ENCODE data around the gene LHX5.

LHX5 gene

GRCh38 chr12:113471619-113472171 lies at the start of gene LHX5:
TSS of gene LHX5 (minus strand) at chr12:113471871. CDS start at chr12:113471498, 373 bp downstream.
- ATAC-seq (replicated peaks; ENCODE audit: extremely low read depth, poor library complexity, severe bottlenecking) (no peak), DNase-seq (ENCODE audit: low spot score in 2 of 2) (no peak)
- no peak within 1 kb of the TSS for H3K27ac Mint-ChIP-seq (ENCODE audit: low read depth)
- peaks cover 13% of the 10 kb centered on the region for H3K4me1 Mint-ChIP-seq
- H3K36me3 Mint-ChIP-seq (ENCODE audit: insufficient read depth) = no peaks in the 10 kb centered on the region
- no peak within 1 kb of the TSS for H3K4me3 Mint-ChIP-seq
- peaks cover 89% of the 10 kb centered on the region for H3K27me3 Mint-ChIP-seq
- no peaks in the 10 kb centered on the region for H3K9me3 Mint-ChIP-seq

GRCh38 chr12:113519464-113520307 lies 48.0 kb upstream of the LHX5 start:
- Mint-ChIP-seq H3K9me3 (no peaks in the 10 kb centered on the region), H3K4me3 (no peak overlapping the region), H3K27ac (ENCODE audit: low read depth) (no peak overlapping the region), H3K4me1 (peaks cover 10% of the 10 kb centered on the region), H3K27me3 (peaks cover 90% of the 10 kb centered on the region), H3K36me3 (ENCODE audit: insufficient read depth) (no peaks in the 10 kb centered on the region)
- ATAC-seq (replicated peaks; ENCODE audit: extremely low read depth, poor library complexity, severe bottlenecking) = no peak
- no peak for DNase-seq (ENCODE audit: low spot score in 2 of 2)

GRCh38 chr12:113515082-113515856 lies 43.6 kb upstream of the LHX5 start:
- Mint-ChIP-seq H3K36me3 (ENCODE audit: insufficient read depth) (no peaks in the 10 kb centered on the region), H3K9me3 (peaks cover 5% of the 10 kb centered on the region), H3K27ac (ENCODE audit: low read depth) (no peak overlapping the region), H3K27me3 (peaks cover 96% of the 10 kb centered on the region), H3K4me1 (peaks cover 10% of the 10 kb centered on the region), H3K4me3 (no peak overlapping the region)
- ATAC-seq (replicated peaks; ENCODE audit: extremely low read depth, poor library complexity, severe bottlenecking) = no peak
- no peak for DNase-seq (ENCODE audit: low spot score in 2 of 2)

- Mint-ChIP-seq H3K27ac (ENCODE audit: low read depth) (no peak overlapping the region), H3K4me1 (peaks cover 10% of the 10 kb centered on the region), H3K27me3 (peaks cover 98% of the 10 kb centered on the region), H3K36me3 (ENCODE audit: insufficient read depth) (no peaks in the 10 kb centered on the region), H3K4me3 (no peak overlapping the region), H3K9me3 (peaks cover 5% of the 10 kb centered on the region)
- ATAC-seq (replicated peaks; ENCODE audit: extremely low read depth, poor library complexity, severe bottlenecking) (no peak), DNase-seq (ENCODE audit: low spot score in 2 of 2) (no peak)
Measured at GRCh38 chr12:113514602-113515001, 42.9 kb upstream of the LHX5 start.

GRCh38 chr12:113512568-113512967 lies 40.9 kb upstream of the LHX5 start:
- DNase-seq (ENCODE audit: low spot score in 2 of 2) = no peak
- ATAC-seq (replicated peaks; ENCODE audit: extremely low read depth, poor library complexity, severe bottlenecking) = no peak
- no peak overlapping the region for H3K27ac Mint-ChIP-seq (ENCODE audit: low read depth)
- peaks cover 10% of the 10 kb centered on the region for H3K4me1 Mint-ChIP-seq
- H3K27me3 Mint-ChIP-seq = peaks cover 100% of the 10 kb centered on the region
- H3K4me3 Mint-ChIP-seq = no peak overlapping the region
- no peaks in the 10 kb centered on the region for H3K36me3 Mint-ChIP-seq (ENCODE audit: insufficient read depth)
- H3K9me3 Mint-ChIP-seq = peaks cover 5% of the 10 kb centered on the region

DNA sequence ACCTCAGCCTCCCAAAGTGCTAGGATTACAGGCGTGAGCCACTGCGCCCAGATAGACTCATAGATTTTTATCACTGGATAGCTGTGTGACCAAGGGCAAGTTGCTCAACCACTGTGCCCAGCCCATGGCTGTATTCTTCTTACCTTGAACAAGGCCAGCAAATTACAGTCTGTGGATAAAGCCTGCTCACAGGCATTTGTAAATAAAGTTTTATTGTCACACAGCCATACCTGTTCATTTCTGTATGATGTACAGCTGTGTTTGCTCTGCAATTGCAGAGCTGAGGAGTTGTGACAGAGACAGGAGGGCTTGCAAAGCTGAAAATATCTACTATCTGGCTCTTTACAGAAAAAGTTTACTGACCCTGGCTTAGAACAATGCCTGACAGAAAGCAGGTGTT lies 35.2 kb upstream of the LHX5 start:
- no peak overlapping the region for H3K4me3 Mint-ChIP-seq
- no peak overlapping the region for H3K27ac Mint-ChIP-seq (ENCODE audit: low read depth)
- H3K4me1 Mint-ChIP-seq = no peaks in the 10 kb centered on the region
- no peak for ATAC-seq (replicated peaks; ENCODE audit: extremely low read depth, poor library complexity, severe bottlenecking)
- no peak for DNase-seq (ENCODE audit: low spot score in 2 of 2)
- H3K9me3 Mint-ChIP-seq = no peaks in the 10 kb centered on the region
- H3K36me3 Mint-ChIP-seq (ENCODE audit: insufficient read depth) = no peaks in the 10 kb centered on the region
- H3K27me3 Mint-ChIP-seq = peaks cover 63% of the 10 kb centered on the region

- Mint-ChIP-seq H3K36me3 (ENCODE audit: insufficient read depth) (no peaks in the 10 kb centered on the region), H3K9me3 (no peaks in the 10 kb centered on the region), H3K4me3 (no peak overlapping the region), H3K27ac (ENCODE audit: low read depth) (no peak overlapping the region), H3K27me3 (peaks cover 63% of the 10 kb centered on the region), H3K4me1 (no peaks in the 10 kb centered on the region)
- DNase-seq (ENCODE audit: low spot score in 2 of 2) (no peak), ATAC-seq (replicated peaks; ENCODE audit: extremely low read depth, poor library complexity, severe bottlenecking) (no peak)
Measured at GRCh38 chr12:113505941-113506340, 34.3 kb upstream of the LHX5 start.

DNA sequence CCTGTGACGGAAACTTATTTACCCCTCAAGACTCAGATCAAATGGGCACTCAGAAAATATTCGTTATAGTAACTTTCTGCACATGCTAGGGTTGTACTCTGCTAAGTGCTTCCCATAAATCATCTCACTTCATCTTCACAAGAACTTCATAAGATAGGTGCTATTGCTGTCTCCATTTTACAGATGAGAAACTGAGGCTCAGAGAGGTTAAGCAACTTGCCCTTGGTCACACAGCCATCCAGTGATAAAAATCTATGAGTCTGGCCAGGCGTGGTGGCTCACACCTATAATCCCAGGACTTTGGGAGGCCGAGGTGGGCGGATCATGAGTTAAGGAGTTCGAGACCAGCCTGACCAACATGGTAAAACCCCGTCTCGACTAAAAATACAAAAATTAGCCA lies 33.2 kb upstream of the LHX5 start:
- H3K4me3 Mint-ChIP-seq = no peak overlapping the region
- no peak for DNase-seq (ENCODE audit: low spot score in 2 of 2)
- ATAC-seq (replicated peaks; ENCODE audit: extremely low read depth, poor library complexity, severe bottlenecking) = no peak
- no peak overlapping the region for H3K27ac Mint-ChIP-seq (ENCODE audit: low read depth)
- no peaks in the 10 kb centered on the region for H3K36me3 Mint-ChIP-seq (ENCODE audit: insufficient read depth)
- H3K4me1 Mint-ChIP-seq = no peaks in the 10 kb centered on the region
- H3K27me3 Mint-ChIP-seq = peaks cover 63% of the 10 kb centered on the region
- no peaks in the 10 kb centered on the region for H3K9me3 Mint-ChIP-seq

GRCh38 chr12:113500782-113501311 lies 29.2 kb upstream of the LHX5 start:
- DNase-seq (ENCODE audit: low spot score in 2 of 2) = no peak
- Mint-ChIP-seq H3K27ac (ENCODE audit: low read depth) (no peak overlapping the region), H3K36me3 (ENCODE audit: insufficient read depth) (no peaks in the 10 kb centered on the region), H3K4me1 (no peaks in the 10 kb centered on the region), H3K27me3 (peaks cover 40% of the 10 kb centered on the region), H3K9me3 (no peaks in the 10 kb centered on the region), H3K4me3 (no peak overlapping the region)
- ATAC-seq (replicated peaks; ENCODE audit: extremely low read depth, poor library complexity, severe bottlenecking) = no peak

GRCh38 chr12:113500306-113500675 lies 28.6 kb upstream of the LHX5 start:
- DNase-seq (ENCODE audit: low spot score in 2 of 2) (no peak), ATAC-seq (replicated peaks; ENCODE audit: extremely low read depth, poor library complexity, severe bottlenecking) (no peak)
- no peak overlapping the region for H3K27ac Mint-ChIP-seq (ENCODE audit: low read depth)
- H3K4me1 Mint-ChIP-seq = no peaks in the 10 kb centered on the region
- no peaks in the 10 kb centered on the region for H3K9me3 Mint-ChIP-seq
- H3K36me3 Mint-ChIP-seq (ENCODE audit: insufficient read depth) = no peaks in the 10 kb centered on the region
- H3K27me3 Mint-ChIP-seq = peaks cover 37% of the 10 kb centered on the region
- no peak overlapping the region for H3K4me3 Mint-ChIP-seq

GRCh38 chr12:113498490-113498889 lies 26.8 kb upstream of the LHX5 start:
- DNase-seq (ENCODE audit: low spot score in 2 of 2) (no peak), ATAC-seq (replicated peaks; ENCODE audit: extremely low read depth, poor library complexity, severe bottlenecking) (no peak)
- Mint-ChIP-seq H3K4me1 (no peaks in the 10 kb centered on the region), H3K9me3 (no peaks in the 10 kb centered on the region), H3K4me3 (no peak overlapping the region), H3K36me3 (ENCODE audit: insufficient read depth) (peaks cover 1% of the 10 kb centered on the region), H3K27ac (ENCODE audit: low read depth) (no peak overlapping the region), H3K27me3 (peaks cover 37% of the 10 kb centered on the region)

- Mint-ChIP-seq H3K36me3 (ENCODE audit: insufficient read depth) (peaks cover 1% of the 10 kb centered on the region), H3K4me1 (no peaks in the 10 kb centered on the region), H3K27me3 (peaks cover 35% of the 10 kb centered on the region), H3K27ac (ENCODE audit: low read depth) (no peak overlapping the region), H3K4me3 (no peak overlapping the region), H3K9me3 (no peaks in the 10 kb centered on the region)
- DNase-seq (ENCODE audit: low spot score in 2 of 2) = no peak
- no peak for ATAC-seq (replicated peaks; ENCODE audit: extremely low read depth, poor library complexity, severe bottlenecking)
Measured at GRCh38 chr12:113497693-113498092, 26.0 kb upstream of the LHX5 start.
